GM21619 (cell line): Measurements from ENCODE around the gene MYOF.
"Not testable (repeated sequence)": the region's sequence is repeated elsewhere in the genome, so short reads cannot be mapped to it uniquely, and the experiment has no call there.

Experiments used
- ATAC-seq: cut with Tn5 transposase; IDR thresholded peaks from one replicate; pipeline ENCODE4 v1.9.1; 2021; ENCODE audit not compliant: unreplicated experiment

Gene MYOF

DNA sequence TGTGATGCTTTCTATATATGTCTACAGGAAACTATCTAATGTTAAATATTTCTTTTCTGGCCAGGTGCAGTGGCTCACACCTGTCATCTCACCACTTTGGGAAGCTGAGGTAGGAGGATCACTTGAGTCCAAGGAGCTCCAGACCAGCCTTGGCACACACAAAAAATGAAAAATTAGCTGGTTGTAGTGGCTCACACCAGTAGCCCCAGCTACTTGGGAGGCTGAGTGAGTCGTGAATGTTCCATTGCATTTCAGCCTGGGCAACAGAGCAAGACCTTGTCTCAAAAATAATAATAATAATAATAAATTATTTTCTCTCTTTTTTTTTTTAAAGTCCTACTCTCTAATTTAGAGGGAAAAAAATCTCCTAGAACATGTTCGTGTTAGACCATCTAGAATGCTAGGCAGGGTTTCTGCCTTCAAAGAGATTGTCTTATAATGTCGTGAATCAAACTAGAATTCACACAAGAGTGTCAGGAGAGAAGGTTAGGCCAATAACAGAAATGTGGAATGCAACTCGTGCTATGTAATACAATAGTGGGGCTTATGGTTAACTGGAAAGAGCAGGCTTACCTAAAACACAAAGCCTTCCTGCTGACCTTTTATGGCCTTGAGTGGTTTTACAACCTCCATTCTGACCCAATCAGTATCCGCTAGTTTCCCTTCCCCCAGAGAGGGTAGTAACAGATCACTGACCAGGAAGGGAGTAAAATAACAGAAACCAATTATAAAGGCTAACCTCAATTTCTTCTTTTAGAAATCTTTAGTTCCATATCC, 46.3 kb downstream of the MYOF start:
- no peak for ATAC-seq

DNA sequence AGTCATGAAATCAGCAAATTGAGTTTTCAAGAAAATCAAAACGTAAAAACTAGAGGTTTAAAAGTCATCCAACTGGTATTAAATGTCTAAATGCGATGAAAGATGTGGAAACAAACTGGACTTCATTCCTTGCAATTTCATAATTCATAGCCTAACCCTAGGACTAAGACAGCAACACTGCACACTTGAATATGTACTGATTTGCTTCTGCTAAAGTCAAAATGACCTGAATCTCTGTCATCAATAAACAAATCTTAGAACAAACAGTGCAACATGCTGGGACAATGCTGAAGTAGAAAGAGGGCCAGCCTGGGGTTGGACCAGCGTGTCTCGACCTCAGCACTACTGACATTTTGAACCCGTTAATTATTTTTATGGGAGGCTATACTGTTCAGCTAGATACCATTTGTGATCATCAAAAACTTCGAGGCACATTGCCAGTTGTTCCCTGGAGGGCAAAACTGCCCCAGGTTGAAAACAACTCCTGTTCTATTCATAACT, 47.1 kb downstream of the MYOF start:
- ATAC-seq, result no peak

DNA sequence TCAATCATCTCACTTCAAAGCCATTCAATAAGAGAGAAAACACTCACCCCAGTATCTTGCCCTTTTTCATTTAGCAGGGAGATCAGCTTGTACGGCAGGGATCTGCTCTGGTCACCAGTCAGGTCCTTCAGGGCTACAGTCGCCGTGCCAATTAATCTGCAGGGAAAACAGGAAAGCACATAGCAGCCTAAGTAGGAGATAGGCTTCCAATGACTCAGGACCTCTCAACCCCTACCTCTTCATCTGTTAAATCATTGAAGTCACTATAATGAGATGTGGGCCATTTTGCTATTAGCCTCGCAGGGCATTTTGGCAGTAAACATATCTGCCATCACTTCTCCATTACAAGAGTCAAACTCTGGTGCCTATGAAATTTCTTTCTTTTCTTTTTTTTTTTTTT, 50.8 kb downstream of the MYOF start:
- ATAC-seq, result no peak

DNA sequence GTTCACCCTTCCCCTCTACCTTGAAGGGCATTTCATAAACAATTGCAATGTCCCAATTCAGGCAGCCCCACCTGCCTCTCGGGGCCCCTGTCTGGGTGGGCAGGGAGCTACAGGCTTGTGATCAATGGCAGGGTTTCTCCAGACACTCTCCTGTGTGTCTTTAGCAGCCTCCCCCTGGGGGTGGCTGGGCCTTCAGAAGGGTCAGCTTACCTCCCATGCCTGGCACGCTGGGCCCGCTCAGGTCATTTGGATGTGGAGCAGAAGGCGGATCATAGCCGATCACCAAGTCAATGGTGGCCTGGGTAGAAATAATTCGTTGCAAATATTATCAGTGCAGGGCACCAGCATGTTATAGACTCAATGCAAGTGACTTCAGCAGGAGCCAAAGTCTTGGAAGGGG, 56.3 kb downstream of the MYOF start:
- ATAC-seq, result no peak

DNA sequence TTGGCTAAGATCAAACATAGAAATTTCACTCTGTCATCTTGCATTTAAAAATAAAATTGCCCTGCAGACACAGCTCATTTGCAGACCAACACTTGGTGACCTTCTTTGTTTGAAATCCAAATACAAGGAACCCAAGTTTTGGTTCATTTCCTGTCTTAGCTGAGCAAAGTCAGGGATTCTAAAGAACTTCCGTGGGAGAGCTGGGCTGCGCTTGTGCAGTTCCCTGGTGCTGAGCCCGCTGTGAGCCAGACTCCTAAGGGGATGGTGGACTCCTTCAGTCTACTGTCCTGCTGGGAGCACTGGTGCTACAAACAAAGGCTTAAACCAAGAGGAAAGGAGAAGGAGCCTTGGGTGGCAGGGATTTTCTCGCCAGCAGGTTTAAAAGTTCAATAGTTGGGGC, 60.0 kb downstream of the MYOF start:
- no peak for ATAC-seq

DNA sequence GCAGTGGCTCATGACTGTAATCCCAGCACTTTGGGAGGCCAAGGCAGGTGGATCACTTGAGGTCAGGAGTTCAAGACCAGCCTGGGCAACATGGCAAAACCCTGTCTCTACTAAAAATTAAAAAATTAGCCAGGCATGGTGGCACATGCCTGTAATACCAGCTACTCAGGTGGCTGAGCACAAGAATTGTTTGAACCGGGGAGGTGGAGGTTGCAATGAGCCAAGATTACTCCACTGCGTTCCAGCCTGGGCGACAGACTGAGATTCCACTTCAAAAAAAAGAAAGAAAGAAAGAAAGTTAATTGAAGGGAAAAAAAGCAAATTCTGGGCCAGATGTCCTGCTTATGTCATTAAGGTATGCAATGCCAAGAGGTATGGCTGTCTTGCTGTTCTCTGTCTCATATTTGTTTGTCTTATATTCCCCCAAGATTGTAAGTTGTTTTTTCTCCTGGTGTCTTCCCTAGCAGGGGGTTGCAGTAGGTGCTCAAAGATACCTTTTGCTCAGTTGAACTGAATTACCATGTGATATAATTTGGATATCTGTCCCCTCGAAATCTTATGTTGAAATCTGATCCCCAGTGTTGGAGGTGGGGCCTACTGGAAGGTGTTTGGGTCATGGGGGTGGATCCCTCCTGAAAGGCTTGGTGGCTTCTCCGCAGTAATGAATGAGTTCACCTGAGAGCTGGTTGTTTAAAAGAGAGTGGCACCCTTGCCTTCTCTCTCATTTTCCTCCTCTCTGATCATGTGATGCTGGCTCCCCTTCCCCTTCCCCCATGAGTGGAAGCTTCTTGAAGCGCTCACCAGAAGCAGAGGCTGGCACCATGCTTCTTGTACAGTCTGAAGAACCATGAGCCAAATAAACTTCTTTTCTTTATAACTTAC, 60.9 kb downstream of the MYOF start:
- ATAC-seq, result no peak

DNA sequence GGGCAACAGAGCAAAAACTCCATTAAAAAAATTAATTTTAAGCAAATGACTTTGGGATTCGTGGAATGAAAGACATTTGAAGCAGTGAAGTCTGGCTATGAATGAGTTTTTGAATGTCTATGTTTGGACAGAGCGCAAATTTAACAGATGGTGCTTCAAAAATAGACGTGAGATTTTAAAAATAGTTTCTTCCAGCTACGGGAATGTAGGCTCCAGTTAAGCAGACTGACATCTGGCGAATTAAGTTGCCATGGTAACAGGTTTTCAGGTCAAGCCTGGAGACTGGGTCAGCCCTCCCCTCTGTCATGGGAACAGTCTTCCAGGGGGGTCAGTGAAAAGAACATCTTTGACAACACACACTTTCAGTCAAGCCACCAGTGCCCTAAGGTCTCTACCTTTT, 62.0 kb downstream of the MYOF start:
- no peak for ATAC-seq

DNA sequence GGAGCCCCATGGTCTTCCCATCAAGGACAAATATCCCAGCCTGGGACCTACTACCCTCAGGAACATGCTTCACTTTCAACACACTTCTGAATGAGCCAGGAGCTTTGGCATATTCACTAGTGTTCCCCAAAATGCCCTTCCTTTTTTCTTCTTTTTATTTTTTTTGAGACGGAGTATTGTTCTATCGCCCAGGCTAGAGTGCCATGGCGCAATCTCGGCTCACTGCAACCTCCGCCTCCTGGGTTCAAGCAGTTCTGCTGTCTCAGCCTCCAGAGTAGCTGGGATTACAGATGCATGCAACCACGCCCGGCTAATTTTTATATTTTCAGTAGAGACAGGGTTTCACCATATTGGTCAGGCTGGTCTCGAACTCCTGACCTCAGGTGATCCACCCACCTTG, 63.1 kb downstream of the MYOF start:
- not testable (repeated sequence) for ATAC-seq

DNA sequence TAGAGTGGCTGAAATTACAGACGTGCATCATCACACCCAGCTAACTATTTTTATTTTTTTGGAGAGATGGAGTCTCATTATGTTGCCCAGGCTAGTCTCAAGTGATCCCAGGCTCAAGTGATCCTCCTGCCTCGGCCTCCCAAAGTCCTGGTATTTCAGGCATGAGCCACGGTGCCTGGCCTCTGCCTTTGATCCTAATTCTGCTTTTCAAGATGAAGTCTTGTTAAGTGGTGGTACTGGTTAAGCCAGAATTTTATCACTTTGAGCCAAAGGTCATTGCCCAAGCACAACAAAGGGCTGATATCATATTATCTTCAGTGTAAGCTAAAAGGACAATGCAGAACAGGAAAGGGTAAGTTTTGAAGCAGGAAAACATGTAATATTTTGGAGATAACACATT, 64.2 kb downstream of the MYOF start:
- no peak for ATAC-seq

DNA sequence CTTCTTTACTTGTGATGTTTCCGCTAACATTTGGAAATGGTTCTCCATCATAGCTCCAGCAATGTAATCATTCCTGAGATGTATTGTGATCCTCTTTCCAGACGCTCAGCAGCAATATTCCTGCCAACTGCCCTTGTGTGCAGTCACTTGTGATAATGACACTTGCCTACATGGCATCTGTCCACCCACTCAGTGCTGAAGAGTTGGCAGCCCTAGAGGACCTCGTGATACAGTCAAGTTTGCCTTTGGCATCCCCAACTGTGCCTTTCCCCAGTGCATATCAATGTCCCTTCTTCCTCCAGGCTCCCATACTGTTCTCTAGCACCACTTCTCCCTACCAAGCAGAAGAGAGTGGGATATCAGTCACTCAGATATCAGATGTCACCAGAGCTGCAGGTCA, 64.9 kb downstream of the MYOF start:
- no peak for ATAC-seq

DNA sequence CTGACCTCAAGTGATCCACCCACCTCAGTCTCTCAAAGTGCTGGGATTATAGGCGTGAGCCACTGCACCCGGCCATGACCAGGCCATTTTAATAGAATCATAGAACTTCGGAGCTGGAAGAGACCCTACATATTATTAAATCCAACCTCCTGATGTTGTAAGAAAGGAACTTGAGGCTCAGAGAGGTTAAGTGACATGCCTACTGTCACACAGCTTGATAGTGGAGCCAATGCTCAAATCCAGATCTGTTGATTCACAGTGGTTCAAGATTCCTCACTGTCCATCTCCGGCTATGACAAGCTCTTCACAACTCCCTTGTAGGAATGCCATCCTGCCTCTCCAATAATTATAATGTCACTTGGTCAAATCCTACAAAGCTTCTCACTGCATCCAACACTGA, 65.3 kb downstream of the MYOF start:
- ATAC-seq, result no peak

DNA sequence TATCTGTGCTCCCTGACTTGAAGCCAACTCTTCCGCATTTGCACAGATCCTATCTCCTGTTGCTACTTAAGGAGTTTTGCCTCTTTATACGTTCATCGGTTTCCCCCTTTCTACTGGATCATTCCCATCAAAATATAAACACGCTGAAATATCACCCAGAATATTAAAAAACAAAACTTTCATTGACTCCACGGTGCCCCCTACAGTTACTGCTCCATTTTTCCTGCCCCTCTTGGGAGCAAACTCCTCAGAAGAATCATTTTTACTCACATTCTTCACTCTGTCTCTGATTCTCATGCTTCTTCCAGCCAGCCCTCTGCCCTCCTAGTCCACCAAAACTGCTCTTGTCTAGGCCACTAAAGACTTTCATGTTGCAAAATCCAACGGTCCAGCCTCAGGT, 66.4 kb downstream of the MYOF start:
- no peak for ATAC-seq

DNA sequence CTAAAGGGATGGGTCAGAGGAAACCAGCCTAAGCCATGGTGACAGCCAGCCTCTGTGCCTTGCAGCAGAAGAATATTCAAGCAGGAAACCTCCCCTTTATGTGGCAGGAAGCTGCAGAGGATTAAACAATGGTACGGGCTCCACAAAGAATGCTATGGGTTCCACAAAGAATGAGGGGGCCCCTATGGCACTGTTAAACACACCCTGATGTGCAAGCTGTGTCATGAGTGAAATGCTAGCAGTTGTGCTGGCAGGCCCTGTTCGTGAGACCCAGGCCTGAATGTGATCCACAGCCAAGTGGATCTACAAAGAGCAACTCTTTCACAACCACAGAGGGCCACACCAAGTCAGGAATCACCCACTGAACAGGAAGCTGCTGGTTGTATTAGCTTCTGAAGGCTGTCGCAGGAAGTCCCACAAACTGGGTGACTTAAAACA, 68.9 kb downstream of the MYOF start:
- ATAC-seq, result no peak

DNA sequence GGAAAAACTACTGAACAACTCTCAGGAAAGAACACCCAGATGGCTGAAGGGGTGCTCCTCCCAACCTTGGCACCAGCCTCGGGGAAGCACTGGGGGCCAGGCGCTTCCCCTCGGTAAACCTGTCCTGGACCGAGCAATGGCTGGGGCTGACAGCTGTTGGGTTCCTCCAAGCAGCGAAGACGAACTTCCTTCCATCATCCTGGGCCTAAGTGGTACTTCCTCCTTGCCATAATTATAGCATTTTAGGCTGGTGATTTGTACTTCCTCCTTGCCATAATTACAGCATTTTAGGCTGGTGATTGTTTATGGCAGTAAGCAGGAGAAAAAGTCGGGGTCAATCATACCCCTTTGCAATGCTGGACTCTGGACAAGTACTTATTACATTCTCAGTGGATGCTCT, 69.3 kb downstream of the MYOF start:
- no peak for ATAC-seq

DNA sequence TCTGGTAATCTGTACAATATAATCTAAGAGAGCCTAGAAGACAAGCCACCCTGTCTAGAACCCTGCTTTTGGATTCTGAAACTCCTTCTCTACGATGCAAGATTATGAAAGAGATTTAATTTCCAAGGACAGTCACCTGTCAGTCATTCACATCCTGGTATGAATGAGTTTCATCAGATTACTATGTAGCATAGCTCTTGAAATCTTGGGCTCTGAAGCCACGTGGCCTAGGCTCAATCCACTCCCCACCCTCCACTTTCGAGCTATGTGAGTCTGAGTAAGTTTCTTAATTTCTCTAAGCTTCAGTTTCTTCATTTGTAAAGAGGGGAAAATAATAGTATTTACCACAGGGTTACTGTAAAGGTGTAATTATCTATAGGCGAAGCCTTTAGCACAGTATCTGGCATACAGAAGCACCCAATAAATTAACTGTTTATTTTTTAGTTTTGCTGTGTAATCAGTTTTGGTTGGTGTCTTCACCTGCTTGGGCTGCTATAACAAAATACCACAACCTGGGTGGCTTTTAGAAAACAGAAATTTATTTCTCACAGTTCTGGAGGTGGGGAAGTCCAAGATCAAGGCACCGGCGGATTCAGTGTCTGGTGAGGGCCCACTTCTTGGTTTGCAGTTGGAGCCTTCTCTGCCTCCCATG, 71.3 kb downstream of the MYOF start:
- ATAC-seq, result no peak

DNA sequence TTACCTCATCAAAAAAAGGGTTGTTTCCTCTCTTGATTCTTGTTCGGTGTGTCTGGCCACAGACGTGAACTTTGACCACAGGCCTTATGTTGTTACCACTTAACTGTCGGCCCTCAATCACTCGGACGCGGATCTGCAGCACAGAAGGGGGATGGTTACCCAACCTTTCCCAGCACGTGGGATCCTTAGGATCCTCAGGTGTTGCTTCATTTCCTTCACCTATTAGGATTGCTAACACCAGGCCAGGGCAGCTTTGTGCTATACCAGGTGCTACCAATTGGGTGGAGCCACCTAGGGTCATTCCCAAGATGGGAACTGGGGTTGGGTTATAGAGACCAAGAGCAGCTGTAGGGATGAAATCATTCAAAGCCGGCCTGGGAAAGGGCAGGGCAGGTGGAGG, 73.4 kb downstream of the MYOF start:
- no peak for ATAC-seq

DNA sequence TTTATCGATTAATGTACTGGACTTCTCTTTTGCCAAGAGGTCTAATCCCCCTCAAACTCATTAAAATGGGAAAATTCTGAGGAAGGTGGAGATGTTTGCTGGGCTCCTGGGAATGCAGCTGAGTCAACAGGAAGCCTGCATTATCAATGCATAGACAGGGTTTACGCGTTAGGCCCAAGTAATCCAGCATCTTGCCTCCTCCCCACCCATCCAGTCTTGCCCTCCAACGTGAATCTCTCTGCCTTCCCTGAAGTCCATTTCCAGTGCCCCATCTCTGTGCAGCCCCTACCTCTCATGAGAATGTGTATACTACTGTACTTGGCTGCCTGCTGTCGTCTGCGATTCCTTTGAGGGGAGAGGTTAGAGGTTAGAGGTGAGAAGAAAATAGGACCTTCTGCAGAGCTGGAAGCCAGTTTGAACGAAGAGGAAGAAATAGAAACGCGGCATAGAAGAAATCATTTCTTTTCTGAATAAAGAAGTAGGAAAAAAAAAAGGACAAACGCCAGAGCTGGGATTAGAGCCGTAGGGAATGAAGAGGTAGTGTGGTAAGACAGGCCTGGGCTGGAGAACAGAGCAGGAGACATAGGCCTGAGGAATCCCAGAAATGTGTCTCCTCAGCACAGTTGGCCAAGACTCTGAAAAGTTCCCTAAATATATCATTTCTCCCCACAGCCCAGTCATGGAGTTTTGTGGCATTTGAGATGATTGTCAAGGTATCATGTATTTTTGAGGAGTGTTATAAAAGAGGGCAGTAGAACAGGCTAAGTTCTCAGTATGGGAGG, 75.6 kb downstream of the MYOF start:
- no peak for ATAC-seq

DNA sequence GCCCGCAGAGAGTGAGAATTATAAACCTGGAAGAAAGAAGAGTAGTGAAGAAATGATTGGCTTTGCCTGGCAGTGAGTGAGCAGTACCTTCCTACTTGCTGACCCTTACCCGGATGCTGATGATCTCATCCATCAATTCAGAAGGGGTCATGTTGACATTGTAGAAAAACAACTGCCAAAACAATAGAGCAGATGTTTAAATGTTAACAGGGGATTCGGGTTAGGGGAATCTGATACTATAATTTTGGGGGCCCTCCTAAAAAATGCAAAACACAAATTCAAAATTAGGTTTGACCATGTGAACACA, 78.1 kb downstream of the MYOF start:
- ATAC-seq, result no peak

DNA sequence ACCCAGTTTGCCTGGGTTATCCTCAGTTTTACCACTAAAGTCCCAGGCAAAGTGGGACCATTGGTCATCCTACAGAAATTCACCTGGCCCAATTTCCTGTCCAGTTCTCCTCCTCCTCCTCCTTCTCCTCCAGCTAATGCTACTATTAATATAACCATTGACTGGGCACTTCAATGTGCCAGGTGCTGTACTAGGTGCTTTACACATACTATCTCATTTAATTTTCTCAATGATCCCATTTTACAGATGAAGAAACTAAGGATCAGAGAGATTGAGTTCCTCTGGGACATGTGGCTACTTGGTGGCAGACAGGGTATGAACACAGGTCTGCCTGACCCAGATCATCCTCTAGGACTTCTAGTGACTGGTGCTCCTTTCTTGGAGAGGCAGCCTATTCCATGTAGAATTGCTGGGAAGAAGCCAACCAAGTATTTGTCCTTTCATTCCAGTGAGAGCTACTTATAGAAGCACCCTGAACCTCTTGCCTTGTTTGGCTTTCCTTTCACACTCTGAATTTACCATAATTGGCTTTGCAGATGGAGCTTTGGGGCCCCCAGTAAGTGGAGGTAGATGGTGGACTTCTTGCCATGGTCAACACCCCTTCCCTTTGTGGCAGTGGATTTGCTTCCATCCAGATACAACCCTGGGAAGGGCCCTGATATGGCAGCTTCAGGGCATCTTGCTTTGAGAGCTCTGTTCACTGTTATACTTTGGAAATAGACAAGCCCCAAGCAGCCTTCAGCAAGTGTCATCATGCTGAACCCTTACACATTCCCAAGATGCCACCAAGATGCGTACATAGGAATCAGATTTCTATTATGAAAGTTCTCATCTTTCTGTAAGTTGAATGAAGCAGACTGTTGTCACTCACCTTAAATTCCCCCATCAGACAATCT, 78.7 kb downstream of the MYOF start:
- ATAC-seq, result no peak

DNA sequence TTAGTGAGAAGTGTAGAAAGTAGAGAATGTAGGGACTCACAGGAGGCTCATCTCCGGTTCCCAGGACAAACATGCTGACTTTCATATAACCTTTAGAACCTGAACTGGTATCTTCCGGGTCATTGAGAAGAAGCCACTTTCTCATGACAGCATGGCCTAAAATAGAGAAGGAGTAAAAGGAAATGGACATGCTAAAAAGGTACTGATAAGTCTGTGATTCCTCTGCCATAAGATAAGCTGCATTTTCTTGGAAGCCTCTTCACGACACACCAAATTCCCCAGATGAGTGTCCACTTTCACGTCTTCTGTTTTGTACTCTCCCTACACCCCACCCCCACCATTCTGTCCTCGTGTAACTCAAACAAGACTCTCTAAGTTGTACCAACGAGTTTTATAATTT, 79.9 kb downstream of the MYOF start:
- no peak for ATAC-seq
